ENCODE results near the gene HSBP1L1.

DNA sequence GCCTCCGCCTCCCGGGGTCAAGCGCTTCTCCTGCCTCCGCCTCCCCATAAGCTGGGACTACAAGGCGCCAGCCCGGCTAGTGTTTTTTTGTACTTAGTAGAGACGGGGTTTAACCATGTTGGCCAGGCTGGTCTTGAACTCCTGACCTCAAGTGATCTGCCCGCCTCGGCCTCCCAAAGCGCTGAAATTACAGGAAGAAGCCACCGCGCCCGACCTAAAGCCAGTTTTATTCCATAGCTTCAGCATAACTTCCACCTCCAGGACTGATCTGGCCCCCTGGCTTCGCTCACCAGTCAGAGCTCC lies 24.7 kb downstream of the HSBP1L1 start:
- TF ChIP-seq, protein P1, sequence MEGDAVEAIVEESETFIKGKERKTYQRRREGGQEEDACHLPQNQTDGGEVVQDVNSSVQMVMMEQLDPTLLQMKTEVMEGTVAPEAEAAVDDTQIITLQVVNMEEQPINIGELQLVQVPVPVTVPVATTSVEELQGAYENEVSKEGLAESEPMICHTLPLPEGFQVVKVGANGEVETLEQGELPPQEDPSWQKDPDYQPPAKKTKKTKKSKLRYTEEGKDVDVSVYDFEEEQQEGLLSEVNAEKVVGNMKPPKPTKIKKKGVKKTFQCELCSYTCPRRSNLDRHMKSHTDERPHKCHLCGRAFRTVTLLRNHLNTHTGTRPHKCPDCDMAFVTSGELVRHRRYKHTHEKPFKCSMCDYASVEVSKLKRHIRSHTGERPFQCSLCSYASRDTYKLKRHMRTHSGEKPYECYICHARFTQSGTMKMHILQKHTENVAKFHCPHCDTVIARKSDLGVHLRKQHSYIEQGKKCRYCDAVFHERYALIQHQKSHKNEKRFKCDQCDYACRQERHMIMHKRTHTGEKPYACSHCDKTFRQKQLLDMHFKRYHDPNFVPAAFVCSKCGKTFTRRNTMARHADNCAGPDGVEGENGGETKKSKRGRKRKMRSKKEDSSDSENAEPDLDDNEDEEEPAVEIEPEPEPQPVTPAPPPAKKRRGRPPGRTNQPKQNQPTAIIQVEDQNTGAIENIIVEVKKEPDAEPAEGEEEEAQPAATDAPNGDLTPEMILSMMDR (IDR thresholded peaks at IDR 0.05) = no peak
- TF ChIP-seq POLR2A (IDR thresholded peaks at IDR 0.05) = no peak
